Renal pelvis (tissue), 4 donors: Measurements from ENCODE around the gene CTNNA1. TPM values are rescaled to one million over a fixed set of nuclear protein-coding genes. Genes with fewer than 3 reads are reported as not detected.
"Not testable (repeated sequence)": the region's sequence is repeated elsewhere in the genome, so short reads cannot be mapped to it uniquely, and the experiment has no call there.

Experiments used
- DNase-seq: peaks from one replicate; pipeline ENCODE4 v3.0.0-alpha.2; 2013
- polyA plus RNA-seq, 3 donors: library from polyadenylated mRNA; unstranded; fragments of 120-200 nt; gene quantifications; one replicate each; pipeline ENCODE4 v1.2.1, GENCODE V29; 2013; ENCODE audit not compliant: insufficient read length in 3 of 3

CTNNA1 gene
- polyA plus RNA-seq, 3 donors: 369 to 380 (median 369) TPM

GRCh38 chr5:138792195-138792790 is 39.1 kb downstream of the CTNNA1 start:
- DNase-seq: no peak

GRCh38 chr5:138793575-138793974 is 40.4 kb downstream of the CTNNA1 start:
- no peak for DNase-seq

- no peak for DNase-seq
Observed at GRCh38 chr5:138803285-138803684, 50.1 kb downstream of the CTNNA1 start.

- no peak for DNase-seq
Observed at GRCh38 chr5:138803935-138804334, 50.7 kb downstream of the CTNNA1 start.

- DNase-seq: no peak
Observed at GRCh38 chr5:138805096-138805495, 51.9 kb downstream of the CTNNA1 start.

- DNase-seq: no peak
Observed at GRCh38 chr5:138807182-138807581, 54.0 kb downstream of the CTNNA1 start.

GRCh38 chr5:138809391-138809790 is 56.2 kb downstream of the CTNNA1 start:
- DNase-seq: no peak

GRCh38 chr5:138810861-138811260 is 57.6 kb downstream of the CTNNA1 start:
- not testable (repeated sequence) for DNase-seq

- DNase-seq: no peak
Observed at GRCh38 chr5:138815529-138815928, 62.3 kb downstream of the CTNNA1 start.

- no peak for DNase-seq
Observed at GRCh38 chr5:138817241-138817640, 64.0 kb downstream of the CTNNA1 start.

- DNase-seq: no peak
Observed at GRCh38 chr5:138819081-138819480, 65.9 kb downstream of the CTNNA1 start.

- DNase-seq: no peak
Observed at GRCh38 chr5:138820695-138821094, 67.5 kb downstream of the CTNNA1 start.

GRCh38 chr5:138824516-138824915 is 71.3 kb downstream of the CTNNA1 start:
- DNase-seq: no peak

- DNase-seq: no peak
Observed at GRCh38 chr5:138824924-138825863, 72.0 kb downstream of the CTNNA1 start.

- DNase-seq: peak; percentile 23
Observed at GRCh38 chr5:138828556-138828955, 75.3 kb downstream of the CTNNA1 start.

- no peak for DNase-seq
Observed at GRCh38 chr5:138829341-138829740, 76.1 kb downstream of the CTNNA1 start.

- no peak for DNase-seq
Observed at GRCh38 chr5:138831703-138832102, 78.5 kb downstream of the CTNNA1 start.

- DNase-seq: no peak
Observed at GRCh38 chr5:138832218-138832617, 79.0 kb downstream of the CTNNA1 start.

GRCh38 chr5:138833080-138833479 is 79.9 kb downstream of the CTNNA1 start:
- DNase-seq: no peak

GRCh38 chr5:138833726-138834480 is 80.7 kb downstream of the CTNNA1 start:
- no peak for DNase-seq

GRCh38 chr5:138834853-138835252 is 81.6 kb downstream of the CTNNA1 start:
- not testable (repeated sequence) for DNase-seq

- no peak for DNase-seq
Observed at GRCh38 chr5:138837160-138837559, 83.9 kb downstream of the CTNNA1 start.

GRCh38 chr5:138840103-138840502 is 86.9 kb downstream of the CTNNA1 start:
- DNase-seq: no peak
